Natural killer cell treated with Interleukin-12 subunit alpha and Interleukin-12 subunit beta and Interleukin-15 and Interleukin-18, amount 100 ng/mL, for 72 hours (primary cell): ENCODE measurements around the gene TEAD4. TPM values are rescaled to one million over a fixed set of nuclear protein-coding genes. Genes with fewer than 3 reads are reported as not detected.

Experiments
- ATAC-seq, 2 donors: fragments of 150-1000 bp; cut with Tn5 transposase in 1 of 2; sonication (Bioruptor Pico), chemical (Tn5 transposase) in 1 of 2; 2 replicates each; pipeline ENCODE4 v1.10.0; 2021
- DNase-seq: peaks from one replicate; pipeline ENCODE4 v3.0.0; 2022; ENCODE audit warnings: low spot score
- H3K27ac Mint-ChIP-seq, 2 donors: 1 replicate in 1 of 2; 2 replicates in 1 of 2; pipeline ENCODE4 v1.8.0; 2022; ENCODE audit warnings: mixed read lengths in 2 of 2, mild to moderate bottlenecking in 1 of 2, moderate library complexity in 1 of 2
- H3K27me3 Mint-ChIP-seq, 2 donors: 1 replicate in 1 of 2; 2 replicates in 1 of 2; pipeline ENCODE4 v1.8.0; 2022; ENCODE audit warnings: mixed read lengths in 2 of 2
- H3K36me3 Mint-ChIP-seq: one replicate; pipeline ENCODE4 v1.8.0; 2022; ENCODE audit warnings: mixed read lengths
- H3K4me1 Mint-ChIP-seq, 2 donors: 1 replicate in 1 of 2; 2 replicates in 1 of 2; pipeline ENCODE4 v1.8.0; 2022; ENCODE audit warnings: low read depth in 2 of 2, mixed read lengths in 2 of 2, mild to moderate bottlenecking in 1 of 2
- H3K4me3 Mint-ChIP-seq: one replicate; pipeline ENCODE4 v1.8.0; 2022; ENCODE audit warnings: mixed read lengths
- H3K9me3 Mint-ChIP-seq: 2 replicates; pipeline ENCODE4 v1.8.0; 2022; ENCODE audit warnings: mixed read lengths
- total RNA-seq, 2 donors: library from RNA; stranded (reverse); gene quantifications; one replicate each; pipeline ENCODE4 v1.2.3, GENCODE V29; 2022

Gene TEAD4
- total RNA-seq, 2 donors from 2014 or later, result 0.33 TPM; not detected in 1

GRCh38 chr12:3035815-3036702, 76.9 kb downstream of the TEAD4 start:
- Mint-ChIP-seq H3K9me3 (no peaks in the 10 kb centered on the region), H3K4me3 (no peak overlapping the region), H3K27me3 (no peaks in the 10 kb centered on the region), H3K4me1 (no peaks in the 10 kb centered on the region), H3K36me3 (no peaks in the 10 kb centered on the region), H3K27ac (no peak overlapping the region)
- ATAC-seq, result no peak
- no peak for DNase-seq

DNA sequence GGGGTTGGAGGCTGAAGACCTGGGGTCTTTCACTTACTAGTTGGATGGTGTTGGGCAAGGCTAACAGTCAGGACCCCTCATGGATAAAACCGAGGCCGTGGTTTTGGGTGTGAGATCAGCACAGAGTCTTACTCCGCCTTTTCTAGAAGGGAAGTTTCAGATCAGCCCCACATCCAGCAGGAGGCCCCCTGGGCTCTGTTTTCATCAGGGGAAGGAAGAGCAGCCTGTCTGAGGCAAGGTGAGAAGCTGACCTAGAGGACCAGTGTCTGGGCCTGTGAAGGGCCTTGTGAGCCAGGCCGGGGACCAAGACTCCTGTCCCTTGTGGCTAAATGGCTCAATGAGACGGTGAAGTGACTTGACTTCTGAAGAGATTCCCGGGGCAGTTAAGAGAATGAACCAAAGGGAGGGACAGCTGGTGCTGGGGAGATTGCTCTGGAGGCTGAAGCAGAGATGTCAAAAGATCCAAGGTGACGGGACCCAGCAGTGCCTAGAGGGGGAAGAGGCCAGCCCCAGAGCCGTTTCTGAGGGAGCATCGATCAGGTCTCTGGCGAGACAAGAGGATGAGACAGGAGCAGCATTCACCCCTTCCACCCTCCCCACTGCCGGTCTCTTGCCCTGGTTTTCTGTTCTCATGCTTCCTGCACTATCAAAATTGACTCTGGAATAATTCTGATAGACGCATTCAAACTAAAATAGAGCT, 77.9 kb downstream of the TEAD4 start:
- no peaks in the 10 kb centered on the region for H3K9me3 Mint-ChIP-seq
- no peak overlapping the region for H3K27ac Mint-ChIP-seq
- H3K4me1 Mint-ChIP-seq, result no peaks in the 10 kb centered on the region
- DNase-seq, result no peak
- peaks cover 2 to 5% of the 10 kb centered on the region in 2 donors for H3K27me3 Mint-ChIP-seq
- no peak for ATAC-seq
- H3K36me3 Mint-ChIP-seq, result no peaks in the 10 kb centered on the region
- no peak overlapping the region for H3K4me3 Mint-ChIP-seq

DNA sequence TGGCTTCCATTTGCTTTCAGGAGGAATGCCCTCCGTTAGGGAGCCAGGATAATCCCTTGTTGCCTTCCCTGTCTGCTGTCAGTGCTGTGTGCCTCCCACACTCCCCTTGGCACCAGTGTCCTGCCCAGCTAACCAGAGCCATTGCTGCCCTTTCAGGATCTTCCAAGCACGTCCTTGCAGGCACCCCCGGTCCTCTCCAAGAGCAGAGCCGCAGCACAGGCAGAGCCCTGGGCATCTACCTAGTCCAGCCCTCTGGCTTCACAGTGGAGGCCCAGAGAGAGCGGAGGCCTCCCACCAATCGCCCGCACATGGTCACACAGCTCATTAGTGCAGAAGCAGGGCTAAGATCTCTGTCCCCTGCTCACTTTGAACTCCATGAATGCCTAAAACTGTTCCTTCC, 79.0 kb downstream of the TEAD4 start:
- Mint-ChIP-seq H3K4me3 (no peak overlapping the region), H3K27me3 (peaks cover 6 to 10% of the 10 kb centered on the region in 2 donors), H3K36me3 (no peaks in the 10 kb centered on the region), H3K27ac (no peak overlapping the region), H3K9me3 (no peaks in the 10 kb centered on the region), H3K4me1 (no peaks in the 10 kb centered on the region)
- DNase-seq (no peak), ATAC-seq (no peak)

DNA sequence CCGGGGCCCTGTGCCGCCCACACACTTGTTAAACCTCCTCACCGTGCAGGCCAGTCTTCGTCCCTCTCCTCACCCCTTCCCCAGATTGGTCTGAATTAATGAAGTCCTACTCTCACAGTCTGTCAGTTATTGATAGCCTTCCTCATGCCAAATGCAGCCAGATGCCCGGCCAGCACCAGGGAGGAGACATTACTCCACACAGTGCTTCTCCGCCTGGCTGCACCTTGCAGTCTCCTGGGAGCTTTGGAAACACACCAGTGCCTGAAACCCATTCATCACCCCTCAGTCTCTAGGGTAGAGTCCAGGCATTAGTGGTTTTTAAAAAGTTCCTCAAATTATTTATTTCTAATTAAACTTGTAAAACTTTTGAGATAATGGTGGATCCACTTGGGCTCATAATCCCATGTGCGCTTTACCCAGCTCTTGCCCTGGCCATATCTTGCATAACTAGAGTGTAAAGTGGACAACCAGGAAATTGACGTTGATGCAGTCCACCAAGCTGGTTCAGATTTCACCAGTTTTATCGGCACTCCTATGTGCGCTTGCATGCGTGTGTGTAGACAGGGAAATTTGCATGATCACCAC, 79.8 kb downstream of the TEAD4 start:
- H3K9me3 Mint-ChIP-seq, result no peaks in the 10 kb centered on the region
- ATAC-seq, result no peak
- H3K27me3 Mint-ChIP-seq, result peaks cover 12 to 18% of the 10 kb centered on the region in 2 donors
- no peak overlapping the region for H3K4me3 Mint-ChIP-seq
- H3K4me1 Mint-ChIP-seq, result no peaks in the 10 kb centered on the region
- H3K36me3 Mint-ChIP-seq, result no peaks in the 10 kb centered on the region
- H3K27ac Mint-ChIP-seq, result no peak overlapping the region
- DNase-seq, result no peak

DNA sequence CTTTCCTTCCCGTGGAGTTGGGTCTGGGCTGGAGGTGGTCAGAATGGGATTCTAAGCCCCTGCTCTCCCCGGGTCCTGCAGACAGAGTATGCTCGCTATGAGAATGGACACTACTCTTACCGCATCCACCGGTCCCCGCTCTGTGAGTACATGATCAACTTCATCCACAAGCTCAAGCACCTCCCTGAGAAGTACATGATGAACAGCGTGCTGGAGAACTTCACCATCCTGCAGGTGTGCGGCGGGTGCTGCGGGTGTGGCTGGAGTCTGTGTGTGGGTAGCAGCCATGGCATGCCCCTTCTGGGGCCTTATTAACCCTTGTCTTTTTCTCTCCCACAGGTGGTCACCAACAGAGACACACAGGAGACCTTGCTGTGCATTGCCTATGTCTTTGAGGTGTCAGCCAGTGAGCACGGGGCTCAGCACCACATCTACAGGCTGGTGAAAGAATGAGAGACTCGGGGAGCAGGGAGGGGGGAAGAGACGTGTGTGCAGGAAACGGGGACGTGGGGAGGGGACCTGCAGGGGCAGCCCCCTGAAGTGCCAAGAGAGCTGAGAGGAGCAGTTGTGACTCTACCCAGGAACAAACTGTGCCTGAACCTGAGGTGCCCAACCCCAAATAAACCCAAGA, 80.9 kb downstream of the TEAD4 start:
- Mint-ChIP-seq H3K36me3 (no peaks in the 10 kb centered on the region), H3K27ac (no peak overlapping the region), H3K4me3 (no peak overlapping the region), H3K4me1 (no peaks in the 10 kb centered on the region), H3K27me3 (peaks cover 15 to 19% of the 10 kb centered on the region in 2 donors), H3K9me3 (no peaks in the 10 kb centered on the region)
- DNase-seq (no peak), ATAC-seq (no peak)

DNA sequence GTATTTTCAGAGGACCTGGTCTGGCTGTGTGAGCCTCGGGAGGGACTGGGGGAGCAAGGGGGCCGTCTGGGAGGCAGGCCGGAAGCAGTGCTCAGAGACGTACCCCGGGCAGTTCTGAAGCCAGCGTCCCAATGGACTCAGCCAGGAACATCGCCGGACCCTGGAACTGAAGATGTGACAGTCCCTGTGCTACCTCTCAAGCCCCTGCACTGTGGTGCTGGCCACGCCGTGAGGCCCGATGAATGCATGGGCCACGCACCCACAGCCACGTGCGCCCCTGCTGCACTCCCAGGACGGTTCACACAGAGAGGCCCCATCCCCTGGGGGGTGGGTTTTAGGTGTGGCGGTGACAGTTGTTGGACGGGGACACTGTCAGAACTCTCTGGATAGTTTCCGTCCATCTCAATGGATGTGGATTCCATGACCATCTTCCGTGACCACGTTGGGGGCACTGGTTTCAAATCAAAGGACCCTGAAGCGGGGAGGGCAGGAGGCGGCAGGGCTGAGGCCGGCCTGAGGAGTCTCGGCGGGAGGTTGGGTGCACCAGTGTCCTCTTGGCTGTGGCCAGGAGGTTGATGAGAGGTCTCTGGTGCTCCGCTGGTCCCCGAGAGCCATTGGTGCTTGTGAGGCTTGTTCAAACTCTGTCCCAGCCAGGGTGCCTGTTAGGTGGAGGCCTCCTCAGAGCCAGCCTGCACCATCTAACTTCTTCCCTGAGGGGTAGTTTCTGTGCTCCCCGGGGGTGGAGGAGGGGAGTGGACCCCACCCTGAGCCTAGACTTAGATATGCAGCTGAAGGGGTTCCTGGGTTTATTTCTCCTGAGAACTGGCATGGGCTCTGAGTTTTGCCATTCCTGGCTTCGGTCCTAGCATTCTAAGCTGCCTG, 81.7 kb downstream of the TEAD4 start:
- no peak for ATAC-seq
- peaks cover 17 to 19% of the 10 kb centered on the region in 2 donors for H3K27me3 Mint-ChIP-seq

DNA sequence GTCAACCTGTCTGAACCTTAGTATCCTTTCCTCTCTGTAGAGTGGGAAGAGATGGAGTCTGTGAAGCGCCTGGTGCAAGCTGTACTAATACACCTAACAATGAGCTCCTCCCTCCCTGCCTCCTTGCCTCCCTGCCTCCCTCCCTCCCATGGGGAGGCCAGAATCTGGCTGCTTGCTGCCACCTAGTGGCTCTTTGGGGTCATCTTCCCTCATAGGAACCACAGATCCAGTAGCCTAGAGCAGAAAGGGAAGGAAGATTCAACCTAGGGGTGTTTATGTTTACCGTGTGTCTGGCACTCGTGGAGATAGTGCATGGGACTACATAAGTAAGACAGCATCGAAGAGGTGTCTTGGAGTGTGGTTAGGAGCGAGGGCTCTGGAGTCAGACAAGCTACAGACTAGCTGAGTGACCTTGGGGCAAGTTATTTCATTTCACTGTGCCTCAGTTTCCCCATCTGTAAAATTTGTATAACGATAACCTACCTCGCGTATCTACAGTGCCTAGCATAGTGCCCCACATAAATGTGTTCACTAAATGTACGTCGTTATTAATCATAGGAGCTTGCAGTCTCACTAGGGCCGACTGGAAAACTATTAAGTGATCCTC, 82.5 kb downstream of the TEAD4 start:
- H3K9me3 Mint-ChIP-seq, result no peaks in the 10 kb centered on the region
- peaks cover 17 to 19% of the 10 kb centered on the region in 2 donors for H3K27me3 Mint-ChIP-seq

More for the DNA sequence above, 81.7 kb downstream of the TEAD4 start:
- Mint-ChIP-seq H3K4me1 (no peaks in the 10 kb centered on the region), H3K9me3 (no peaks in the 10 kb centered on the region), H3K4me3 (no peak overlapping the region), H3K36me3 (no peaks in the 10 kb centered on the region), H3K27ac (no peak overlapping the region)
- DNase-seq, result no peak

DNA sequence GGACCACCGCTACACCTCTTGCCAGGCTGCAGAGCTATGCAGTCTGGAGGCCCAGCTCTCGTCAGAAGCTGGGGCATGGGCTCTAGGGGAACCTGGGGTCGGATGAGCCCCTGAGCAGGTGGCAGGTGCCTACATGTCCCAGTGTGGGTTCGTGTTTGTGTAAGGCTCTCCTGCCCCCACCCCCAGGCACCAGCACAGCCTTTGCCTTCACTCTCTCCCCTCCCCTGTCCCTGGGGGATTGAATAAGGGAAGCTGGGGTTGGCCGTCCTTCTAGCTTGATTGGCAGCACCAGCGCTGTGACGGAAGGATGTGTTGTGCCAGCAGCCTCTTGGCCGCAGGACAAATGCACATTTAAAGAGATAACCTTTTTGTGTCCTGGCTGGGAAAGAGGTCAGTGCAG, 83.2 kb downstream of the TEAD4 start:
- DNase-seq, result no peak
- Mint-ChIP-seq H3K9me3 (no peaks in the 10 kb centered on the region), H3K27ac (no peak overlapping the region), H3K36me3 (no peaks in the 10 kb centered on the region), H3K27me3 (peaks cover 17 to 19% of the 10 kb centered on the region in 2 donors), H3K4me1 (no peaks in the 10 kb centered on the region), H3K4me3 (no peak overlapping the region)
- ATAC-seq, result no peak

More for the DNA sequence above, 82.5 kb downstream of the TEAD4 start:
- no peak overlapping the region for H3K4me3 Mint-ChIP-seq
- H3K27ac Mint-ChIP-seq, result no peak overlapping the region
- H3K4me1 Mint-ChIP-seq, result no peaks in the 10 kb centered on the region
- no peak for DNase-seq
- peak; percentile 57 to 72 for ATAC-seq
- H3K36me3 Mint-ChIP-seq, result no peaks in the 10 kb centered on the region

- DNase-seq, result no peak
- ATAC-seq, result no peak
- H3K27me3 Mint-ChIP-seq, result peaks cover 17 to 19% of the 10 kb centered on the region in 2 donors
- H3K4me3 Mint-ChIP-seq, result no peak overlapping the region
- H3K9me3 Mint-ChIP-seq, result no peaks in the 10 kb centered on the region
- H3K36me3 Mint-ChIP-seq, result no peaks in the 10 kb centered on the region
- H3K4me1 Mint-ChIP-seq, result no peaks in the 10 kb centered on the region
- H3K27ac Mint-ChIP-seq, result no peak overlapping the region
These were observed 83.6 kb downstream of the TEAD4 start for GRCh38 chr12:3042826-3043225.

DNA sequence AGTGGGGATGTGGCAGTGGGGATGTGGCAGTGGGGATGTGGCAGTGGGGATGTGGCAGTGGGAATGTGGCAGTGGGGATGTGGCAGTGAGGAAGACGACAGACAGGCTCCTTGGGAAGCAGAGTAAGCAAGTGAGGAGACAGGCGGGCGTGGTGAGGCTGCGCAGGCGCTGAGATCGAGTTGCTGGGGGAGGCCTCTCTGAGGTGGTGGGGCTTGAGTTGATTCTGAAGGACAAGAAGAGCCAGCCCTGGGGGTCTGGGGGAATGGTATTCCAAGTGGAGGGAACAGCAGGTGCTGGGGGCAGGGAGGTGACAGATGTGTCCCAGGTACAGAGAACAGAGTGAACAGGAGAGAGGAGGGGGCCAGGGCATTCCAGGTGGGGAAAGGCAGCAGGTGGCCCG, 84.2 kb downstream of the TEAD4 start:
- Mint-ChIP-seq H3K9me3 (no peaks in the 10 kb centered on the region), H3K27me3 (peaks cover 19 to 21% of the 10 kb centered on the region in 2 donors), H3K4me1 (no peaks in the 10 kb centered on the region), H3K27ac (no peak overlapping the region), H3K4me3 (no peak overlapping the region), H3K36me3 (no peaks in the 10 kb centered on the region)
- DNase-seq, result no peak
- no peak for ATAC-seq

GRCh38 chr12:3044141-3044630, 85.0 kb downstream of the TEAD4 start:
- ATAC-seq (no peak), DNase-seq (no peak)
- H3K9me3 Mint-ChIP-seq, result no peaks in the 10 kb centered on the region
- H3K4me1 Mint-ChIP-seq, result no peaks in the 10 kb centered on the region
- no peak overlapping the region for H3K27ac Mint-ChIP-seq
- H3K36me3 Mint-ChIP-seq, result no peaks in the 10 kb centered on the region
- H3K27me3 Mint-ChIP-seq, result peaks cover 19 to 21% of the 10 kb centered on the region in 2 donors
- no peak overlapping the region for H3K4me3 Mint-ChIP-seq

DNA sequence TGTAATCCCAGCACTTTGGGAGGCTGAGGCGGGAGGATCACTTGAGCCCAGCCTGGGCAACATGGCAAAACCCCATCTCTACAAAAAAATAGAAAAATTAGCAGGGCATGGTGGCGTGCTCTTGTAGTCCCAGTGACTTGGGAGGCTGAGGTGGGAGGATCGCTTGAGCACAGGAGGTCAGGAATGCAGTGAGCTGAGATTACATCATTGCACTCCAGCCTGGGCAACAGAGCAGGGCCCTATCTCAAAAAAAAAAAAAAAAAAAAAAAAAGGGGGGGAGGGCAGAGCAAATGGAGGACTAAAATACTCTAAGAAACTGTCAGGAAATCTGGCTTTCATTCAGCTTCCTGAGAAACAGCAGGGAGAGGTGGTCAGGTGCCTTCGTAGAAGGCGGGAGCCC, 86.3 kb downstream of the TEAD4 start:
- Mint-ChIP-seq H3K36me3 (no peaks in the 10 kb centered on the region), H3K9me3 (no peaks in the 10 kb centered on the region), H3K4me1 (no peaks in the 10 kb centered on the region), H3K27me3 (peaks cover 19 to 23% of the 10 kb centered on the region in 2 donors), H3K4me3 (no peak overlapping the region), H3K27ac (no peak overlapping the region)
- ATAC-seq (no peak), DNase-seq (no peak)
